GM19025 (cell line): ENCODE results near the gene NDUFB10.

Experiments
- ATAC-seq: cut with Tn5 transposase; IDR thresholded peaks from one replicate; pipeline ENCODE4 v1.9.1; 2021; ENCODE audit warnings: mild to moderate bottlenecking, low read depth, moderate library complexity; ENCODE audit not compliant: unreplicated experiment

NDUFB10 gene

DNA sequence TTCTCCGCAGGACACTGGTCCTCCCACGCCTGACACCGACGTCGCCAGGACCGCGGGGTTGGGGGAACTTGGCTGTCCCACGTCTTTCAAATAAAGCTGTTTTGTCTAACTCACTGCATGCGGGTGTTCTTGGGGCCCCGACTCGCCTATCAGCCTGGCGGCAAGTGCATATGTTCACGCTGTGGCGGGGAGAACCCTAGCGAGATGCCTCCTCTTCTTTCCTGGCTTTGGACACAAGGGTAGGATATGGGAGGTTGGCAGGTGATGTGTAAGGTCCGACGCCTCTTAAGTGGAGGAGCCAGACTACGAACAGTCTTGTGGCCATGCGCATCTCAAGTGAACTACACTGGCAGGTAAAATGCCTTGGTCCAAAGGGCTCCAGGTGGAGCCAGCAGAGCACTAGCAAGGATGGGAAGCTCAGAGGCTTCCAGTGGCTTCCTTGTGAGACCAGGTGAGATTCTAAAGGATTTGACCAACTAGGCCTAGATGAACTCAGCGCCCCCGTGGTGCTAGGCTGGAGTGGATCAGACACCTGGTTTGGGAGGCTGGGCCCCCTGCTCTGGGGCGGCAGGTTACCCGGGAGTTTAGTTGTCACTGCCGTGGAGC lies 6.2 kb downstream of the NDUFB10 start:
- ATAC-seq = no peak

DNA sequence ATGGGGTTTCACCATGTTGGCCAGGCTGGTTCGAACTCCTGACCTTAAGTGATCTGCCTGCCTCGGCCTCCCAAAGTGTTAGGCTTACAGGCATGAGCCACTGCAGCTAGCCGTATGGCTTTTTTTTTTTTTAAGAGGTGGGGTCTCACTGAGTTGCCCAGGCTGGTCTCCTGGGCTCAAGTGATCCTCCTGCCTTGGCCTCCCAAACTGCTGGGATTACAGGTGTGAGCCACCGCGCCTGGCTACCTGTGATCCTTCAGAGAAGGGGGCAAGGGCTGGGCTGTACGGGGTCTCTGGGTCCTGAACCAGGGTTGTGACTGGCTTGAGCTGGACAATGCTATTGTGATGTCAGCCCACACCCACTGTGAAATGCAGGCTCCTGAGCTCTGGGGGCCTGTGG lies 7.1 kb downstream of the NDUFB10 start, which contains the start of gene RNF151:
Gene RNF151 (plus strand): TSS at position 397 of the 400 bp plus-strand sequence. CDS start 26 bp downstream, outside the sequence.
- ATAC-seq = no peak

- no peak for ATAC-seq
Observed at GRCh38 chr16:1968146-1968953, 9.0 kb downstream of the NDUFB10 start.

DNA sequence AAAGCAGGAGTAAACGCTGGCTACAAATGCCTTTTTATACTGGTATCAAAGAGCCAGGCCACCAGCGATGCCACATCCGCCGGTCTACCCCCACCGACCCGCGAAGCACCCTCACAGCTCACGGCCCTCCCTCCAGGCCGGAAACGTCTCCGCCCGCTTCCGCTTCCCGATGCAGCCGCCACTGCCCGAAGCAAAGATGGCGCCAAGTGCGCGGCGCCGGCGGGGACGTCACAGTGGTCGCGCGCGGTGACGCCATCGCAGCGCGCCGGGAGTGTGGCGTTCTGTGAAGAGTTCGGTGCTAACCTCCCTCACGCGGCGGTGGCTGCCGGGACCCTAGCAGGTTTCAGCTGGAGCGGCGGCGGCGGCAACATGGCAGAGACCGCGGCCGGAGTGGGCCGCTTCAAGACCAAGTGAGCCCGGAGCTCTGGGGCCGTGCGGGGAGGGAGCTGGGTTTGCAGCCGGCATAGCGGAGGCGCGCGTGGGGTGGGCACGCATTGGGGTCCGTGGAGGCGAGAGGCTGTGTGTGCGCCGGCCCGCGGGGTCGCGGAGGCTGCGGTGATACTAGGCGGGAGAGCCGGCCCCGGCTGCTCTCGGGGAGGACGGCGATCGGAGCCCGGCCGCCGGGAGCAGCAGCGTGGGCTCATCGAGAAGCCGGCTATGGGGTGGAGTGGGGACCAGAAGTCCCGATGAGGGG lies 12.6 kb downstream of the NDUFB10 start, which contains the start of gene TBL3:
Gene TBL3 (plus strand): TSS at position 258 of the 694 bp plus-strand sequence. CDS start 112 bp downstream, at position 370.
- peak; percentile 78 for ATAC-seq

DNA sequence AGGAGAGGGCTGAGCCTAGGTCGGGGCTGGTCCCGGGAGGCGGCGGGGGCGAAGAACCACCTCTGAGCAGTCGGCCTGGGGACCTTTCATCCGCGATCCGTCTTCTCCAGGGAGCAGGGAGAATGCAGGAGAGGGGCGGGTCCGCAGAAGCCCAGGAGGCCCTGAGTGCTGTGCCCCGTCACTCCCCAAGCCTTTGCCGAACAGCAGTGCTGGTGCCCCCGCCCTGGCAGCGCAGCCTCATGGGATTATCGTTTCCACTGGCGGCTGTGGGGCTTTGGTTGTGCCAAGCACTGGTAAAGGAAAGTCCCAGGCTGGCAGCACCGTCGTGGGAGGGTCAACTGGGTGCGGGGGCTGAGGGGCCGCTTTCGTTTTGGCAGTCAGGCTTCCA lies 13.1 kb downstream of the NDUFB10 start:
- ATAC-seq = no peak

DNA sequence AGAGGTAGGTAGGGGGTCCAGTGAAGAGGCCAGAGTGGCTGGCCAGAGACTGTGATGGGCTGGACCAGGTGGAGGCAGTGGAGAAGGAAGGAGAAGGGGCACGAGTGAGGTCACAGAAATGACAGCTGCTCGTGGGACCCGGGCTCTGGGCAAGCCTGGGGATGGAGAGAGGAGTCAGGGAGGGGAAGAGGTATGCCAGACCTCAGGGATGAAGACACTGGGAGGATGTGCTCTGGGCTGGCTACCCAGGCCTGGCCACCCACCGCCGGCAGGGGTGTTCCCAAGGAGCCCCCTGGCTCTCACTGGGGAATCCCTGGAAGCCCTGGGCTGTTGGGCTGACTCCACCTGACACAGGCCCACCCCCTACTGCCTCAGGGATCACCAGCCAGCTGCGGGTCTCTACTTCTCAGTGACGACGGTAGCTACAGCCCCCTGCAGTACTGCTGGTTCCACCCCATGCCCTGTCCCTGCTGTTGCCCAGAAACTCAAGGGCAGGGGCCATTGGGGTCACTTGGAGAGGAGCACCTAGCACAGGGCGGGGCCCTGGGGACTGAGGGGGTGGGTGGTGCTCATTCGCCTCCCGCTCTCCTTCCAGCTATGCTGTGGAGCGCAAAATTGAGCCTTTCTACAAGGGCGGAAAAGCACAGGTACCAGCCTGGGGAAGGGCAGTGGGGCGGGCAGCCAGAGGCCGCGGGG lies 14.3 kb downstream of the NDUFB10 start:
- no peak for ATAC-seq

DNA sequence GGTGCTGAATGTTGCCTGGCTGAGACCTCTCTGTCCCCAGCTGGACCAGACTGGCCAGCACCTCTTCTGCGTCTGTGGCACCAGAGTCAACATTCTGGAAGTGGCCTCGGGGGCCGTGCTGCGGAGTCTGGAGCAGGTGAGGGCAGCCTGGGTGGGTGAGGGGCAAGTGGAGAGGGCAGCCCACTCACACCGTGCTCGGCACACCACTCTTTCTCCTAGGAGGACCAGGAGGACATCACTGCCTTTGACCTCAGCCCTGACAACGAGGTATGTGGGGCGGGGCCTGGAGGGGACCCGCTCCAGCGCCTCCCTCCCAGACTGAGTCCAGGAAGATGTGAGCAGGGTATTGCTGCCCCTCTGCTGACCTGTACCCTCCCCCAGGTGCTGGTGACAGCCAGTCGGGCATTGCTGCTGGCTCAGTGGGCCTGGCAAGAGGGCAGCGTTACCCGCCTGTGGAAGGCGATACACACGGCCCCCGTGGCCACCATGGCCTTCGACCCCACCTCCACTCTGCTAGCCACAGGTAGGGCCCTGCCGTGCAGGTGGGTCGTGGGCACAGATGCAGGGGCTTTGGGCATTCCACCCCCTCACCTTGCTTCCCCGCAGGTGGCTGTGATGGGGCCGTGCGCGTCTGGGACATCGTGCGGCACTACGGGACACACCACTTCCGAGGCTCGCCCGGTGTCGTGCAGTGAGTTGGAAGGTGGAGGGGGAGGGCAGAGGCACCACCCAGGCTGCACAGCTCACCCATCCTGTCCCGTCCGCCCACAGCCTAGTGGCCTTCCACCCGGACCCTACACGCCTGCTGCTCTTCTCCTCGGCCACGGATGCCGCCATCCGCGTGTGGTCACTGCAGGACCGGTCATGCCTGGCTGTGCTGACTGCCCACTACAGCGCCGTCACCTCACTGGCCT lies 15.1 kb downstream of the NDUFB10 start:
- no peak for ATAC-seq

- ATAC-seq = no peak
Observed at GRCh38 chr16:1975432-1976215, 16.3 kb downstream of the NDUFB10 start.

DNA sequence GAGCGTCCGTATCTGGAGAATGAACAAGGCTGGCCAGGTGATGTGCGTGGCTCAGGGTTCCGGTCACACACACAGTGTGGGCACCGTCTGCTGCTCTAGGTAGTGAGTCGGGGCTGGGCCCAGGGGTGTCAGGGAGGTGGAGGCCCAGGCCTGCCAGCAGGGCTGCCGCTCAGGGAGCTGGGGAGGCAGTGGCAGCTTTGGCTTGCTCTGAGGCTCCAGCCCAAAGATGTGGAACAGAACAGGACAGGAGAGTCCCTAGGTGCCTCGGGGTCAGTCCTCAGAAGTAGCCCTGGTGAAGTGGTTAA lies 16.8 kb downstream of the NDUFB10 start:
- no peak for ATAC-seq

- ATAC-seq = no peak
Observed at GRCh38 chr16:1976951-1977874, 17.9 kb downstream of the NDUFB10 start.

- ATAC-seq = no peak
Observed at GRCh38 chr16:1977875-1978268, 18.5 kb downstream of the NDUFB10 start.

DNA sequence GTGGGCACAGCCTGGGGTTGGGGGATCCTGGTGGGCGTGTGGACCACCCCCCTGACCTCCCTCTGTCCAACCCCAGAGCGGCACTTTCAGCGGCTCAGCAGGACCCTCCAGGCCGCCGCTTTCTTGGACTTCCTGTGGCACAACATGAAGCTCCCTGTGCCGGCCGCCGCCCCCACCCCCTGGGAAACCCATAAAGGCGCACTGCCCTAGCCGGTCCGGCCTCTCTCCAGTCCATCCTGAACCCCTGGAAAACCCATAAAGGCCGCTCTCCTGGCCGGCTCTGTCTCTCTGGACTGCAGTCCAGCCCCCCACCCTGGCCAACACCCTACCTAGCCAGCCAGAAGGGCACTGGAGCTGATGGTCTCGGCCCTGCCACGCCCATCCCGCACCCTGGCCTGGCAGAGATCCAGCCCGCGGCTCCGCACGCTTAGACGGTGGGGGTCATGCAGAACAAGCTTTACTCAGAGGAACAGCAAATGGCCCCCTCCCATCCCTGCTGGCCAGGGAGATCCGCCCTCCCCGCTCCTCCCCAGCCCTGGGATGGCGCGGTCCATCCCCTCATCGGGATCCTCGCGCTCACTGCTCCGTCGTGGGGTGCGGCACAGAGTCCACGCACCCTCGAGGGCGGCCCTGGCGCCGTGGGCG lies 19.3 kb downstream of the NDUFB10 start:
- ATAC-seq = no peak

DNA sequence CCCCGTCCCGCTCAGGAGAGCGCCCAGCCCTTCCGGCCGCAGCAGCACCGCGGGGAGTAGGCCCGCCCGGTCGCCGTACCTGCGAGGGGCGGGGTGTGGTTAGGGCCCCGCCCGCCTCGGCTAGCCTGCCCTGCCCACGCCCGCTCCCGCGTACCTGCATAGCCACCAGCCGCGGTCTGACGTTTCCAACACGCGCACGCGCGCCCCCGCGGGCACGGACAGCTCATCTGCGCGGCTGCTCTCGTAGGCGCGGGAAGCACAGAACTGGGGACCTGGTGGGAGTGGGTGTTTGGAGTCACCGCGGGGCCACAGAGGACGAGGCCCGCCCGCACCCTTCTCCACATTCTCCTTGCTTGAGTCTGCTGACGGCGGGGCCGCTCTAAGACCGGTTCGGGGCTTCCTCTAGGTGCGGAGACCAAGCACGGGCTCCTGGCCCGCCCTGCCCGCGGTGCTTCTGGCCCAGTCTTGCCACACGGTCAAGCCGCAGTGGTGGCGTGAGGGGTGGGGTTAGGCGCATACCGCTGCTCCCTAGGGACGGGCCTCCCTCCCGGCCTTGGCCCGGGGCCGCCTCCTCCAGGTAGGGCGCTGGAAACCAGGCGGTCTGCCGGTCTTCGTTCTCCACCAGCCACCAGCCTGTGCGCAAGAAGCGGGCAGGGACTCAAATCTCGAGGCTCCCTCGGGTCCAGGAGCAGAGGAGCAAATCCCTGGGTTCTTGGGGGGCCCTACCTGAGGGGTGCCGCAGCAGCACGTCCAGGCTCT lies 20.1 kb downstream of the NDUFB10 start:
- no peak for ATAC-seq

- no peak for ATAC-seq
Observed at GRCh38 chr16:1980030-1980769, 20.9 kb downstream of the NDUFB10 start.

- ATAC-seq = no peak
Observed at GRCh38 chr16:1980770-1981087, 21.4 kb downstream of the NDUFB10 start.

GRCh38 chr16:1981398-1981836 lies 22.1 kb downstream of the NDUFB10 start, which contains the start of gene NOXO1:
TSS of gene NOXO1 (minus strand) at chr16:1981469. CDS start at chr16:1981179, 290 bp downstream.
- no peak for ATAC-seq
